Eye (tissue), 1 donor: Measurements from ENCODE around the gene COLQ.
A peak's percentile ranks its signal among the peaks of the same experiment; 100 is the strongest.
"Not testable (repeated sequence)": the region's sequence is repeated elsewhere in the genome, so short reads cannot be mapped to it uniquely, and the experiment has no call there.

Experiments used
- DNase-seq: peaks from one replicate; pipeline ENCODE4 v3.0.0-alpha.2; 2015

The COLQ gene

DNA sequence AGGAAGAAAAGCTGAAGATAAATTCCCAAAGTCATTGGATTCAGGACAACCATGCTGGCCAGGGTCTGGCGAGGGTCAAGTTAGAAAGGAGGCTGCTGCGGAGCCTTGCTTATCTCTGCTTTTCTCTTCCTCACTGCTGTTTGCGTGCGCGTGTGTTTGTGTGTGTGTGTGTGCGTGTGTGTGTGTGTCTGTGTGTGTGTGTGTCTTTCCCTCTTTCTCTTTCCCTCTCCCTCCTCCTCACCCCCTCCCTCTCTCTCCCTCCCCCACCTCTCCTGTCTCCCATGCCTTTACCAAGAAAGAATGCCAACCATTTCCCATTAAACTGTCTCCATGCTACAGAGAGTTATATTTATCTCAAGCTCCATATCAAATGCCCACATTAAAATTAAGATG is at the start of gene COLQ:
COLQ (minus strand) TSS at position 134 of the 393 bp plus-strand sequence; CDS start at position 53, 81 bp downstream.
- DNase-seq = no peak

DNA sequence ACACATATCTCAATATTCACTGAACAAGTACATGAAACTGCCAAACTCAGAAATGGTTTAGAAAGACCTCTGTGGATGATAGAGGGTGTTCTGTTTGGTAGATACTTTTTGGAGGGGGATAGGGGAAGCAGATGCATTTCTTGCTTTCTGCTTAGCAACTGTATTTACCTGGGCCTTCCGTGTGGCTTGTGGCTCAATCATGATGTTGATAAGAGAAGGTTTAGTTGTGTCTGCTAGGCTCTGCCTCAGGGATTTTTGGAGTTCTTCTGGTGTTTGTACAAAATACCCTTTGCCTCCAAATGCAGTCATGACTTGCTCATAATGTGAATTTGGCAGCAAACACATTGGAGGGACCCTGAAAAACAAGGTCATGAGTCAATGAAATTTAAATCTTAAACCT is 41.7 kb upstream of the COLQ start:
- DNase-seq = no peak

DNA sequence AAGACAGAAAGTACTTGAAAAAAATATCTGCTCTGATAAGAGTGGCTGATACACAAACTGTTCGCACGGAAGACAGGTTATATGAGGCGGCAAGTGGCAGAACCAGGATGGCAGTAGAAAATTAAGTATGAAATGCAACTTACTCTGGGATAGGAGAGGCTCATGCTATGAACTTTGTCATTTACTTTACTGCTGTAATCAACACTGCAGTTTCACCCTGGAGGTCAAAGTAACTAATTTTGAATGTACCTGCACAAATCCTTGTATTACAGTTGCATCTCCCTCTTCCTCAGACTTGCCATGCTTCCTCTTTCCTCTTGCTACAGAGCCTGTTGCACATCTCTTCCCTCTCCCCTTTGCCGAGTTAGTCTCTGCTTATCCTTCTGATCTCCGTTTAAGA is 41.1 kb upstream of the COLQ start:
- DNase-seq = no peak

DNA sequence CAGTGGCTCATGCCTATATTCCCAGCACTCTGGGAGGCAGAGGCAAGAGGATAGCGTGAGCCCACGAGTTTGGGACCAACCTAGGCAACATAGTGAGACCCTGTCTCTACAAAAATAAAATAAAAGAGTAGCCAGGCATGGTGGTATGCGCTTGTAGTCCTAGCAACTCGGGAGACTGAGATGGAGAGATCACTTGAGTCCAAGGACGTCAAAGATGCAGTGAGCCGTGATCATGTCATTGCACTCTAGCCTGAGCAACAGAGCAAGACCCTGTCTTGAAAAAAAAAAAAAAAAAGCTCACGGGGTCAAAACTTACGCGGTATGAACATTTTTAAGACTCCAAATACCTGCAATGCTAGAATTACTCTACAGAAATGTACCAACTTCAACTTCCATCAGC is 37.1 kb upstream of the COLQ start:
- DNase-seq = no peak

DNA sequence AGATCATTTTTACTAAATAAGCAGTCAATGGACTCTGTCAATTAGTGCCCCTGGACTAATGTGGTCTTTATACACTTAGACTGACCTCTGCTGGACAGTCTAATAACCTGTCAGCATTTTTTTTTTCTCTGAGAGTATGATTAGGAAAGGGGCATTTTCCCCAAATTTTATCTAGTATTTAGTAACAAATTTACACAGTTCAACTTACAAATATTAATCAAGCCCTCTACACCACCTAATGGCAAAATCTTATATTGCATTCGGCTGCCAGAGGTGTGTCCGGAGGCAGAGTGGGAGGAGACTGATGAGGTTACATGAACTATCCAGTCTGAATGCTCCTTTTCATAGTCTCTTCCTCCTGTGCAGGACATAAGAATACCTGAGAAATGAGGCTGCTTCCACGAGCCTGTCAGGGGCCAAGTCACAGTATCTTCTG is 36.0 kb upstream of the COLQ start:
- peak; percentile 82 for DNase-seq

DNA sequence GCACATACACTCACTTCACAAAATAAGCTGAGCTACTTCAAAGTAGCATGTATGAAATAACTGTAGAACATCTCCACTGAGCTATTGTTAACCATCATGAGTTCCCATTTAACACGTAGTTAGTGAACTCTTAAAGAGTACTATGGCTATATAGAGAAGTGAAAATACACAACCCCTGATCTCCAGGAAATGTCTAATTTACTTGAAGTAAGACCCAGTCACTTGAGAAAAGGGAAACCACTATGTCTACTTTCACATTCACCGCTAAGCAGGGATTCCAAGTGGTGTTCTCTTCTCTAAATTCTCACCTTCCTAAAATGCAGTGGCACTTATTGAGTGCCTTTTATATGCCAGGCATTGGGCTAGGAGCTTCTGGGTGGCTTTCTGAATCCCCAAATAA is 35.0 kb upstream of the COLQ start:
- no peak for DNase-seq

DNA sequence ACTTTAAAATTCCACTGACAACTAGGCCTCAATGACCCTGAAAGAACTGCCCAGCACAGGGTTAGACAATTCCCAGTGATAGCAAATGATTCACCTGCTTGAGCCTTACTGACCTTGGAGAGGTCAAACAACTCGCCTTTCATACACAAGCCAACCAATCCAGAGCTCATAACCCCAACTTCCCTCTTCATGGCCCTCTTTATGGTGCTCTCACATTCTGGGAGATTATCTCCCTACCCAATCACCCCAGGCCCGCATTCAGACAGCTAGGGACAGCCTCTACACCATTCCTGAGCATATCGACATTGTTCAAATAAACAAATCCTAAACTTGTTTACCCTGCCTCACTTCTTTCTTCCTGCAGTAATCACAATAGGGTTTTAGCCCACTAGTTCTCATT is 32.2 kb upstream of the COLQ start:
- no peak for DNase-seq

DNA sequence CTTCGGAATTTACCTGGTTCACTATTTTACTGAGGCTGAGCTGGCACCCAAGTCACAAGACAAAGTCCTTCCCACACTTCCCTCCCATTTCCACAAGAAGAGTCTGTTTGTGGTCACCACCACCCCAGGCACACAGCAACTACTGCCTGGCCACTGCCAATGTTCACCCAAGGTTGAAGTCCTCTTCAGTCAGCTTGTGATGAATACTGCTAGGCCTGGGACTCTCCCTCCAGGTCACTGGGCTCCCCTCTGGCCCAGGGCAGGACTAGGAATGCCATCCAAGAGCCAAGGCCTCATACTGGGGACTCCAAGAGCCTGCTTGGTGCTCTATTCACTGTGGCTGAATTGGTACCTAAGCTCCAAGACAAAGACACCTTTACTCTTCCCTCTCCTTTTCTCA is 30.4 kb upstream of the COLQ start:
- no peak for DNase-seq

DNA sequence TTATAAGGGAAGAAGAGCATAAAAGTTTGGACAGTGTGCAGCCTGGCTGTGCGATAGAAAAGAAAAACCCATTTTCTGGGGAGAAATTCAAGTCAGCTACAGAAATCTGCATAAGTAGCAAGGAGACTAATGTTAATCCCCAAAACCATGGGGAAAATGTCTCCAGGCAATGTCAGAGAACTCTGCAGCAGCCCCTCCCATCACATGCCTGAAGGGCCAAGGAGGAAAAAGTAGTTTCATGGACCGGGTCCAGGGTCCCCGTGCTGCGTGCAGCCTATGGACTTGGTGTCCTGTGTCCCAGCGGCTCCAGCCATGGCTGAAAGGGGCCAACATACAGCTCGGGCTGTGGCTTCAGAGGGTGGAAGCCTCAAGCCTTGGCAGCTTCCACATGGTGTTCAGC is 28.3 kb upstream of the COLQ start:
- DNase-seq = no peak

DNA sequence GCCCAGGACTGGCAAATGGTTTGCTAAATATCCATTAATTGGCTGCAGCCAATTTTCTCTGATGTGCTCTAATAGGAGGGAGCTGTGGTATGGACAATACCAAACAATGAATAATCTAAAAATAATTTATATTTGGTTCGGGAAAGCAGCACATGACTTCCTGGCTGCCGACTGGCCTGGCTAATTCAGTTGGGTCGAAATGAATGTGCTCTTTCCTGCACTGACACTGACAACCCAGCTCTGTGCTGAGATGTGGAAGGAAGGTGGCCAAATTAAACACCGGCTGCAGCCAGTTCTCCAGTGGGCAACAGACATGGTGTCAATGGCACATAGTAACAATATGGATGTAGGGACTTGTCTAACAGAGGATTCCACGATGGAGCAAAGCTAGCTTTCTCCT is 21.1 kb upstream of the COLQ start:
- no peak for DNase-seq

DNA sequence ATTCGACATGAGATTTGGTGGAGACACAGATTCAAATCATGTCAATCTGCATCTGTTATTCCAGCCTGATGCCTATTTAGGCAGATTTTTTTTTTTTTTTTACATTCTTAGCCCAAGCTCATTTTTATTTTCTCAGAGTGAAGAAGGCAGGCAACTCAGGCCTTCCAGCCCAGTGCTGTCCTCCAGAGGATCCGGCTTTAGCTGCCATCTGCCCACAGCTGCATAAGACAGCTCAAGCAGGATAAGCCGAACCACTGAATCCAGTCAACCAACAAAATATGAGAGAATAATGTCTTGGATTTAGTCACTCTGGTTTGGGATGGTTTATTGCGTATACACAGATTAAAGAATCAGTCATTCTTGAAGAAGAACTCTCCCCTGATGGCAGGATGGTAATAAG is 19.9 kb upstream of the COLQ start:
- DNase-seq = no peak

DNA sequence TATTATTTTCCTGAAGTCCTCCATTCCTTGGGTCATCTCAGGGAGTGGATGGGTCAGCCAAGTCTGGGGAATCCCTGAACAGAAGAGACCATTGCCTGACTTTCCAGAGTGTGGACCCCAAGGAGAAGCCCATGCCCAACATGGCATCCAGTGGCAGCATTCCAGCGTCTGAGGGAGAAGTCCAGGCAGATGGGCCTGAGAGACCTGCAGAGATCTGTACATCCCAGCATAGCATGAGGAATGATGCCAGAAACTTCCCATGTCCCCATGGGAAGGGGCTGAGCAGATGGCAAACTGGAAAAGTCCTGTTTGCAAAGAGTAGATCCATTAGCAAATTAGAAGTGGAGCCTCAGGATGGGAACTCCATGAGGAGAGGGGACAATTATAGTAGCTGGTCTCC is 17.6 kb upstream of the COLQ start:
- no peak for DNase-seq

DNA sequence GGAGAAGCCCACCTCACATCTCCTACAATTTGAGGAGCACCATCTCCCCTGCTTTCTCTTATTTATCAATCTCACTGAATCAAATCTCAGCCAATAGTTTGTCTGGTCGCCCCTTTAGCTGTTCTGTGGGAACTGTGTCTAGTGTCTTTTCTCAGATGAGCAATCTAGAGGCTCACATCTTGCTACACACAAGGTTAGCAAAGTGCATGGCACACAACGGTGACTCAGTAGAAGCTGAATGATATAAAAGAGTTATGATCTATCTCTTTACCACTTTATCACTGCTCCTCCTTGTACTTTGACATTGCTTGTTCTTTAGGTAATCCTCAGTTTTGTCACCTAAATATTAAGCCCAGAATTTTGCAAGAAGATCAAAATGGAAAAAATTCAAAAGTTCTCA is 16.8 kb upstream of the COLQ start:
- DNase-seq = no peak

DNA sequence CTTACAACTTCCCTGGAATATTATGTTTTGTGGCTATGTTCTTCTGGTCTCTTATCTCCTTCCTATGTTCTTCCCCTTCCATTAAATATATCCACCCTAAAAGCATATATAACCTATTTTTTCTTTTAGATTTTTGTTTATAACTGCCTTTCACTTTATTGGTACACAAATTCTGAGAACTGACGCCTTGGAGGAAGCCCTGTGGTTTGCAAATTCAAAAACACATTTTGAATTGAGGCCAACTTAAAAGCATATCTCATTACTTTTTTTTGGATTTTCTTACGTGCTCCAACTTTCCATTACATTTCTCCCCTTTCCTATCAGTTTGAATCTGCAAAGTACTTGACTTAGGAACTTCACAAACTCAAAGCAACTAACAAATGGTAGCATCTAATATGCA is 15.3 kb upstream of the COLQ start:
- no peak for DNase-seq

DNA sequence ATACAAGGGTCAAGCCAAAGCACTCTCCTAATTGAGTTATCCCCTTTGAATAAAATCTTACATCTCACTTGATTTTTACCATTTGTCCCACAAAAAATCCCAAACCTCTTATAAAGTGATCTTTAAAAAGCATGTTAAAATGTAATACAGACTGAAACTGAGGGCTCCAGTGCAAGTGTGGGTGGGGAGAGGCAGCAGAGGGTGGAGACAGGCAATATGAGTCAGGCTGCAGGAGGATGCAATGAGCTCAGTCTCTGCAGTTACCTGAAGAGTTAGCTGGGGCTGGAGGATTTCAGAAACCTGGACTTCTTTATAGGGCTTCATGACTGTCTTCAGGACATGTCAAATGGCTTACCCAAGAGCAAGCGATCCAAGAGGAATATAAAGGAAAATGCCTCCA is 14.2 kb upstream of the COLQ start:
- DNase-seq = no peak

DNA sequence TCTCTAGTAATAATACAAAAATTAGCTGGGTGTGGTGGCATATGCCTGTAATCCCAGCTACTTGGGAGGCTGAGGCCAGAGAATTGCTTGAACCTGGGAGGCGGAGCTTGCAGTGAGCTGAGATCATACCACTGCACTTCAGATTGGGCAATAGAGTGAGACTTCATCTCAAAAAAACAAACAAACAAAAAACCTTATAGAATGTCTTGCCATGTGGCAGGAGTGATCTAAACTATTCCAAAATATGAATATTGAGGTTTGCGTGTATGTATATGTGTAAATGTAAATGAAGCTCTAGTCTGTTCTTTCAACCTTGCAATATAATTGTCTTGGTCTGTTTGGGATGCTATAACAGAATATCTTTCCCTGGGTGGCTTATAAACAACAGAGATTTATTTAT is 11.1 kb upstream of the COLQ start:
- not testable (repeated sequence) for DNase-seq

DNA sequence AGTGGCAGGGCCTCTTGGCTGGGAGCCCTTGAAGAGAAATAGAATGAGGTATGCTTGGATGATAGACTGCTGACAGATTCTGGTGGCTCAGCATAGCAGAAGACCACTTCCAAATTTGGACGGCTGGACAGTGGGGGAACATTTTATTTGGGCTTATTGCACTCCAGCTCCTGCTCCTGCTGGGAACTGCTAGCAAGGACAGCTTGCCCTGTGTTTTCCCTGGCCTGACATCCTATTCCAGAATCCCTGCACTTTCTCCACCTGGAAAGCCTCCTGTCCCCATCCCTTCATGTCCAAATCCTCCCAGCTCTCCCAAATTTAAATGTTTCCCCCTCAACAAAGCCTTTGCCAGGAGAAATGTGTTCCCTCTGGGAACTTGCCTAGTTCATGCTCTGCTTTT is 9.8 kb upstream of the COLQ start:
- no peak for DNase-seq

DNA sequence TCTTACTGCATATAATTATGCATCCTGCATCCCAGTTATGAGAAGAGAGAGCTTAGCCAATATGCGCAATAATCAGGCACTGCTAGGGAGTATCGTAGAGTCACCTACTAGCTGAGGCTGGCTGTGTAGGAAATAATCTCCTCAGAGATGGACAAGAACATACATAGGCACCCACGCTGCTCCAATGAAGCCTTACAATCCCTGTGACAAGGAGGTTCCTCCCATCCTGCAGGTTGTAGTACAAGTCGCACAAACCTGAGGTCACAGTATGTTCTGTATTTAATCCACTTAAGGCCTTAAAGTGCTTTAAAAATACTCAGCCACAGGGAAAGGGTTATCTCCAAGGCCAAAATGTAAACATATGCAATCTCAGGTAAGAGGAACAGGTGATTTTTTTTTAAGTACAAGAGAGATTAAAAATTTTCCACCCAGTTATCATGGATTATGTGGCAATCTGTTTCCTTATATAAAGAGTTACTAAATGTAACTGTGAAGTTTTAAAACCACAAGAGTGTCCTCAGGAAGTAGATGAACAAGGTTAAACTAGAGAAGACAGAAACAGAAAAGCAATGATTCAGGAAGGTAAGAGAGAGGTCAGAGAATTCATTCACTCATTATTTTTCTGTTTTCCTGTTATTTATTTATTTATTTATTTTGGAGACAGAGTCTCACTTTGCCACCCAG is 7.5 kb upstream of the COLQ start:
- no peak for DNase-seq

DNA sequence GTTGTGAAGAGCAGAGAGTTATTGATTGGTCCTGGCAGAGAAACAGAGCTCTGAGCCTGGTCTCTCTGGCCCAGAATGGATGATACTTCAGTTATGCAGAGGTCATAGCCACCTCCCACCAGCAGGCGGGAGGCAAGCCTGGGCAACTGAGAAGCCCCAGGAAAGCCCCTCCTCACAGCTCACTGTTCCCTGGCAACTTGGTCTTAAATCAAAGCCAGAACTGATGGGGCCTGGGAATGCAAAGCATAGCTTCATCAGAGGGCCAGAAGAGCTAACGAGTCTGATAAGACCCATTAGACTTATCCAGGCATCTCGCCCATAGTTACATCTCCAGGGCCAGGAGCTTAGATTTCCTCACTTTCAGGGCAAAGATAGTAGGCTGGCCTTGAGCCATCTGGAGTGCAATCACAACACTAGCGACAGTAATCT is 5.5 kb upstream of the COLQ start:
- DNase-seq = peak; percentile 61

DNA sequence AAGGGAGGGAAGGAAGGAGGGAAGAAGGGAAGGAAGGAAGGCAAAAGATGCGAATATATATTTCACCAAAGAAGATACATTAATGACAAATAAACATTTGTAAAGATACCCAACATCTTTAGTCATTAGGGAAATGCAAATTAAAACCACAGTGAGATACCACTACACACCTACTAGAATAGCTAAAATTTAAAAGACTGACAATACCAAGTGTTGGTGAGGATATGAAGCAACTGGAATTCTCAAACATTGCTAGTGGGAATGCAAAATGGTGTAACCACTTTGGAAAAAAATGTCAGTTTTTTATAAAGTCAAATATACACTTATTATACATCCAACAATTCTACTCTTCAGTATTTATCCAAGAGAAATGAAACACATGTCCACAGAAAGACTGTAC is 4.3 kb upstream of the COLQ start:
- DNase-seq = no peak

DNA sequence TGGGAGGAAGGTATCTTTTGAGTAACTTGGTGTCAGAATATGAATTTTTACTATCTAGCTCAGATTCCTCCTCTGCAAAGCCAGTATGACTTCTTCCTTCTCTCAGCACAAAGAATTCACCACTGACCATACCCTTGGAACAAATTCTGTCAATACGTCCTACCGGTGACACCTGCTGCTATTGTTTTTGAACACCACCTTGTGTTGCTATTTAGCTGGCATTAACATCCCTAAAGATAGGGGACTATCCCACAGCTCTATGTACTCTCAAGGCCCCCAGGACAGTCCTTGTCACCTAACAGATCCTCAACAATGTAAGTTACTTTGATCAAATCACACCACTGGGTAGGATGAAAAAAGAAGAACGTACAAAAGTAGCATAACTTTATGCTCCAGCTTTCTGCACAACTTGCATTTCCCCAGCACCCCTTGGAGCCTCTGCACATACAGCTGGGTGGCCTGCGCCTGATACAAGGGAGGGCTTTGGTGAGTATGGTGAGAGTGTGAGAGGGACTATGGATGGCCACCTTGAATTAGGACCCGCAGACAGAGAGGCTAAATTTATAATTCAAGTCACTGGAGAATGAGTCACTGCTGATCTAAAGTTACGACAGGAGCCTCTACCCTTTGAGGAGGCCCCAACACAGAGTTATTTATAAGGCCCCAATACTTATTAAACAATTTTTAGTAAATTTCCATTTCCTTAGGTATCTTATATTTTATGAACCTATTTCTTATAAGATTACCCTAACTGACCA is 2.3 kb upstream of the COLQ start:
- DNase-seq = no peak

DNA sequence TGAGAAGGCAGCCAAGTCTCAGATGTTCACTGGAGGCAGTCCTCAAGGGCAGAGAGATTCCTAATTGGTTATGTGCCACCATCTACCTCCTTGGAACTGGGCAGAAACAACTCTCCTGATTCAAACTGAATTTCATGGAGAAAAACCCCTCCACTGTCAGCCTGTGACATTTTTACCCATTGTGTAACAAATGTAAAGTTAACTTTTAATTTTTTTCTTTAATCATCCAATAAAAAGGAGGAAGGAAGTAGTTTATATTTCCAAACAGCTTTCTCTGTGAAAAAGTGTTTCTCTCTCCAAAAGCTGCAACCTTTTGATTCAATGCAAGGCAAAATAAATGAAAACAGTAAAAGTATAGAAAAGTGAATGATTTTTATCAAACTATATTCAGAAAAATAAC is 510 bp upstream of the COLQ start:
- no peak for DNase-seq

DNA sequence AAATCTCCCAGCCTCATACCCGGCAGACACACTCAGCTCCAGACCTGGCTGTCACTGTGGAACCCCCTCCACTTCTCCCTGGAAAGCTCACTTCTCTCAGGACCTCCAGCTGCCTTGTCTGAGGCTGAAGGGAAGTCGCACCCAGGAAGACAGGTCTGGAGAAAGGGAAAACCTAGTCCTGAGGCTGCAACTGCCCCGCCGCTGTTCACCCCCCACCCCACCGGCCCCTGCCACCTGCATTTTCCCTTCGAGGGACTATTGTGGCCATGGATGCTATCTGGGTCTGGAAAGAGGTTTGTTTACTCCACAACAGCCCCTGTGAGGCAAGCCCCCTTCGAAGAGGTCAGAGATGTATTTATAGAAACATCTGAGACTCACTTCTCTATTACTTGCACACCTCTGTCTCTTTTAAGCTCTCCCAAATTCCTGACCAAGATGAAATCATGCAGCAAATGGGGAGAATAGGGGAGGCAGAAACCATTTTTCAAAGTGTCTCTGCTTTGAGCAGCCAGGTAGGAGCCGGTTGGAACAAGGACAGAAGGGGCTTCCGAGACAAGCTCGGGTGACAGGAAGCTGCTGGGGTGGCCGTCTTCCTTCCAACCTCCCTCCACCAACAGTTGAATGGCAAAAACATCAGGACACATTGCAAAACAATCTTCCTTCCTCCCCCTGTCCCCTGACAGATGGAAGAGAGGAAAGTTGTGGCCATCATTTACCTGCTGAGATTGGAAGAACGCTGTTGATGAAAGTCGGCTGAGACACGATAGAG is 518 bp downstream of the COLQ start:
- no peak for DNase-seq

DNA sequence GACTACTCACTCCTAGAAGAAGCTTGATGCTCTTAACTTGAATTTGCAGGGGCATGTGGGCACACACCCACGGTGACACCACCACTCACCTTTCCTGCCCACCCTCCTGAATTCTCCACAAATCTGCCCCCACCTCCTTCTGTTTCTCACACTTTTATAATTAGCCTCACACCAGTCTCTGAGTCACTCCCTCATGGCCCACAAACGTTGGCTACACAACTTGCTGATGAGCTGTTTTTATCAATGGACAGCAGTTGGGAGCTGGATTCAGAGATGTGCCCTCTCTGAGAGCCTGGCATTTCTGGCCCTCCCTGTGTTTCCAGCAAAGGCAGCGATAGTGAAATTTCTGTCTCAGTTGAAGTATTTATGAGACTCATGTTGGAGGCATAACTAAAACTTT is 1.3 kb downstream of the COLQ start:
- no peak for DNase-seq
